ENCODE results near the gene NISCH.

NISCH gene

GRCh38 chr3:52490939-52491526 lies 35.6 kb downstream of the NISCH start:
- DNase-seq (ENCODE audit: low read depth), result no peak

DNA sequence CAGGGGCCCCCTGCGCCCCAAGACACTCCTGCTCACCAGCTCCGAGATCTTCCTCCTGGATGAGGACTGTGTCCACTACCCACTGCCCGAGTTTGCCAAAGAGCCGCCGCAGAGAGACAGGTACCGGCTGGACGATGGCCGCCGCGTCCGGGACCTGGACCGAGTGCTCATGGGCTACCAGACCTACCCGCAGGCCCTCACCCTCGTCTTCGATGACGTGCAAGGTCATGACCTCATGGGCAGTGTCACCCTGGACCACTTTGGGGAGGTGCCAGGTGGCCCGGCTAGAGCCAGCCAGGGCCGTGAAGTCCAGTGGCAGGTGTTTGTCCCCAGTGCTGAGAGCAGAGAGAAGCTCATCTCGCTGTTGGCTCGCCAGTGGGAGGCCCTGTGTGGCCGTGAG lies 36.7 kb downstream of the NISCH start:
- DNase-seq (ENCODE audit: low read depth), result no peak

GRCh38 chr3:52493232-52494017 lies 38.0 kb downstream of the NISCH start:
- no peak for DNase-seq (ENCODE audit: low read depth)

GRCh38 chr3:52494445-52494844 lies 39.0 kb downstream of the NISCH start:
- no peak for DNase-seq (ENCODE audit: low read depth)

DNA sequence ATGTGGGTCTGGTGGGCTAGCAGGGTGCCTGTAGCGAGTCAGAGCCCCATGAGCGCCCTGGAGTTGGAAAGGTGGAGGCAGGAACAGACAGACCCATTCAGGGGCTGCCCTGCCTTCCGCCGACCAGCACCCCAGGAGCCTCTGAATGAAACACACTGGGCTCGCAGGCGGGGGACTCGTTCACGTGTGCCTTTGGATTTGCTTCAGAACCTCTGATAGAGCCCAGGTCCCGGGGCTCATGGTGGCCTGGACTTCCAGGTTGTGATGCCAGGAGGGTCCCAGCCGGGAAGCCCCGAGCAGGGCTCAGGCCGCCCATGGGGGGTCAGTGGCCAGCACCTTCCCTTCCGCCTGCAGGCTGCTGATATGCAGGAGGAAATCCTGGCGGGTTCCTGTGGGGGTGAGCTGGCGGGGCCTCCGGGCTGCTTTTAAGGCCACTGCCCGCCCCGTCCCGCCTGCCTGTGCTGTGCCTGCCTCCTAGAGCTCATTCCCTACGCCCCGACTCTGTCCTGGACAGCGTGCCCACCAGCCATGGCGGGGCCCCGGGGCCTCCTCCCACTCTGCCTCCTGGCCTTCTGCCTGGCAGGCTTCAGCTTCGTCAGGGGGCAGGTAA lies 39.6 kb downstream of the NISCH start, which contains the start of gene STAB1:
Gene STAB1, plus strand, starts transcription at position 453 of the 610 bp plus-strand sequence. Its CDS starts 76 bp downstream, at position 529.
- DNase-seq (ENCODE audit: low read depth), result no peak

DNA sequence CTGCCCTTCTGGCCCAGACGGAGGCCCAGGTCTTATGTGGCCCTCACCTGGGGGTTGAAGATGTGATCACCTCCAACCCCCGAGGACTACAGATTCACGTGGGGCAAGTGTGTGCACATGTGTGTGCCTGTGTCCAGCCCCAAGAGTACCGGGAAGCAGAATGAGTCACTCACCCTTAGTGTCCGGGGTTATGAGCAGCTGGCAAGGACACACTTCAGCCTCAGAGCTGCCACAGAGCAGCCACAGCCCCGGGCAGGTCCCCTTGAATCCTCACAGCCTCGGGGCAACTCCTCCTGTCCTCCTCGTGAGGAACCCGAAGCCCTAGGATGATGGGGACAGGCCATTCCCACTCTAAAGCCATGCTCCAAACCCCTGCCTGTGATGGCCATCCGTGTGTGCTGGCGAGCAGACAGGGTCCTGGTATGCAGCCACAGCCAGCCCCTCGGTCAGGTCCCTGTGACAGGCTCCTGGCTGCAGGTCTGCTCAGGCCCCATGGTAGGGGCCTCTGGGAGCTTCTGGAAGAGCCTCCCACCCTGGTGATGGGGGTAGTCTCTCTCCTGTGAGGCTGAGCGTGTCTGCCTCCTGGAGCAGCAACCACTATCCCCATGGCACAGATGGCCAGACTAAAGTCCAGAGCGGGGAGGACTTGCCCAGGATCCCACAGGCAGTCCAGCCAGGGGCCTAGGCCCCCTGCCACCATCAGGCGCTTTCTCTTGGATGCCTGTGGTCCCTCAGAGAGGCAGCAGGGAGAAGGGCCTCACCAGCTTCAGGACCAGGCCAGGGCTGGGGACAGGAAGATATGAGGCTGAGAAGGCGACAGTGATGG lies 40.6 kb downstream of the NISCH start:
- DNase-seq (ENCODE audit: low read depth), result peak; percentile 4

DNA sequence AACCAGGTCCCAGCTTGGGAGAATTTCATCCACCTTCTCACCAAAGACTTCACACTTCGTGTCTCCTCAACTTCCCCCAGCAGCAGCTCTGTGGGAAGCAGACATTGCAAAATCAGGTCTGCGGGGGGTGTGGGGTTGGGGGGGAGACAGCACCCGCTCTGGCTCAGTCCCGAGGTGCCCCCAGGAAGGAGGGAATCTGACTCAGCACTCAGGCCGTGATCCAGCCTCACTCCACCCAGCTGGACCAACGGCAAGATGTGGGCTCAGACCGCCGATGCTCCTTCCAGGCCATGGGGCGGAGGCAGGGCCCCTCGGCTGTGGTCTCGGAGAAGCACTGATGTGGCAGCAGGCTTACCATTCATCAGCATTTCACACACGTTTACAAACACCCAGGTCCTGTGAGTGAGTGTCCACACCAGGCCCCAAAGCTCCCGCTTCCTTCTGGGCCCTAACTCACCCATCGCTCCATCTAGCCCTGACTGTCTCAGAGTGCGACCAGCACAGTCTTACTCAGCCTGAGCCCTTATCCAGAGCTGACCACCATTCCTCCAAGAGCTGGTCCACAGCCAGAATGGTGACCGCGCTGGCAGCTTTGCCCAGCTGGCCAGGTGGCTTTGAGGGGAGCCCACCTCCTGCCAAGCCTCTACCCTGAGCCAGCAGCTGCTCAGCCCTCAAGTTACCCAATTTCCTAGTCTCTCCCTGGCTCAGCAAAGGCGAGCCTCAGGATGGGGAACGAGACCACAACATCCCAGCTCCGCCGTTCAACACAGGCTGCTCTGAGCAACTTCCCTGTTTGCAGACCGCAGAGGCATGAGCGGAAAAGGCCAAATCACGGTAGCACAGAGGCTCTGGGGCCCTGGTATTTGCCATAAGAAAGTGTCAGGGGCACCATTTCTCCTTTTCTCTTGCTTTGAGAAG lies 43.0 kb downstream of the NISCH start:
- DNase-seq (ENCODE audit: low read depth), result peak; percentile 47

- no peak for DNase-seq (ENCODE audit: low read depth)
These were observed 45.6 kb downstream of the NISCH start for GRCh38 chr3:52501046-52501445.

DNA sequence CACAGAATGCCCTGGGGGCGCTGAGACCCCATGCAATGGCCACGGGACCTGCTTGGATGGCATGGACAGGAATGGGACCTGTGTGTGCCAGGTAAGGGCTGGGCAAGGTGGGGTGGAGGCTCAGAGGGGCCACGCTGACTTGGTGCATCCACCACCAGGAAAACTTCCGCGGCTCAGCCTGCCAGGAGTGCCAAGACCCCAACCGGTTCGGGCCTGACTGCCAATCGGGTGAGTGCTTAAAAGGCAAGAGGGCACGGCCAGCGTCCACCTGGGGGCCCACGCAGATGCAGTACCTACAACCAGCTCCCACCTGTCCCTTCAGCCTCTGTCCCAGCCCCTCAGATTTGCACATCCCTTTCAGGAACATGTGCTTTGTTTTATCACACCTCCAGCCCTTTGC lies 46.6 kb downstream of the NISCH start:
- DNase-seq (ENCODE audit: low read depth), result no peak

DNA sequence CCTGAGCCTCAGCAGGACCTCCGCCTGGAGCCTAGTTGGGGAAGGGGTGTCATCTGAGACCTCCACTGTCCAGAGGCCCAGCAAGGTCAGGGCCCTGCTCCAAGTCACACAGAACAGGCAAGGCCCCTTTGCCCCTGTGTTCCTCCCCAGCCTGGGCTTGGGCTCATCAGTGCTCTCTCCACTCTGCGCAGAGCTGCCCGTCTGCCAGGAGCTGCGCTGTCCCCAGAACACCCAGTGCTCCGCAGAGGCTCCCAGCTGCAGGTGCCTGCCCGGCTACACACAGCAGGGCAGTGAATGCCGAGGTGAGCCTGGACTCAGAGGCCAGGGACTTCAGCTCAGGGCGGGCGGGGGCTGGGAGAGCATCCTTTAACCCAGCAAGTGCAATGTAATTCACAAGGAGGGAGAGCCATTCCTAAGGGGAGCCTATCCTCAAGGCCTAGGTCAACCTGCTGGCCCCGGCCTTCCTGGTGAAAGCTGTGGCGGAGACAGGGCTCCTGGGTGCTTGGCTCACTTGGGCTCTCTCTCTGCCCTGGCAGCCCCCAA lies 47.5 kb downstream of the NISCH start:
- no peak for DNase-seq (ENCODE audit: low read depth)

GRCh38 chr3:52503788-52504424 lies 48.5 kb downstream of the NISCH start:
- DNase-seq (ENCODE audit: low read depth), result no peak

- no peak for DNase-seq (ENCODE audit: low read depth)
These were observed 49.6 kb downstream of the NISCH start for GRCh38 chr3:52504977-52505376.

GRCh38 chr3:52506266-52506966 lies 51.0 kb downstream of the NISCH start:
- DNase-seq (ENCODE audit: low read depth), result no peak

DNA sequence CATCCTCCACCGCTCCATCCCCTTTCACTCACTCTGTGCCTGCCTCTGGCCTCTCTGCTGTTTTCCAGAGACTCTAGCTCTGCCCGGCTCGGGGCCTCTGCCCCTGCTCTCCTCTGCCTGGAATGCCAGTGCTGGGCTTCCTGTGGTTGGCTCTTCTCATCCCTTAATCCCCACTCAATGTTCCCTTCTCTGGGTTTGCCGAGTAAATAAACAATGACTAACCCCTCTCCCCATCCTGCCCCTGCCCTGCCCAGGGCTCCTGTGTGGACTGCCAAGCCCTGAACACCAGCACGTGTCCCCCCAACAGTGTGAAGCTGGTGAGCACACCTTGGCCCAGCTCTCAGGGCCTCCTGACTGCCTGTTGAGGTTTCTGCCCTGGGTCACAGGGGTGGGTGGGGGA lies 52.0 kb downstream of the NISCH start:
- DNase-seq (ENCODE audit: low read depth), result peak; percentile 39

DNA sequence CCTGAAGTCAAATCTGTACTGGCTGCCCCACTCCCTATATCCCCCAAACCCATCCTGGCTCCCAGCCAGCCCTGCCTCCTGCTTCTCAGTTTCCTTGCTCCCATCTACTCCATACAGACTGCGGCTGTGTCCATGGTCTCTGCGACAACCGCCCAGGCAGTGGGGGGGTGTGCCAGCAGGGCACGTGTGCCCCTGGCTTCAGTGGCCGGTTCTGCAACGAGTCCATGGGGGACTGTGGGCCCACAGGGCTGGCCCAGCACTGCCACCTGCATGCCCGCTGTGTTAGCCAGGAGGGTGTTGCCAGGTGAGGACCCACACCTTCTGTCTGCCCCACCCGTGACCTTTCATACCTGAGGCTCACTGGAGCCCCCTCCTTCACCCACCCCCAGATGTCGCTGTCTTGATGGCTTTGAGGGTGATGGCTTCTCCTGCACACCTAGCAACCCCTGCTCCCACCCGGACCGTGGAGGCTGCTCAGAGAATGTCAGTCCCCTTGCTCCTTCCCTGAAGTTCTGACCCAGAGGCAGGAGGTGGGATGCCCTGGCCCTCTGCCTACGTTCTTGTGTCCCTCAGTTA lies 54.4 kb downstream of the NISCH start:
- no peak for DNase-seq (ENCODE audit: low read depth)

GRCh38 chr3:52511509-52511908 lies 56.1 kb downstream of the NISCH start:
- no peak for DNase-seq (ENCODE audit: low read depth)

GRCh38 chr3:52512105-52512504 lies 56.7 kb downstream of the NISCH start:
- no peak for DNase-seq (ENCODE audit: low read depth)

- no peak for DNase-seq (ENCODE audit: low read depth)
These were observed 57.3 kb downstream of the NISCH start for GRCh38 chr3:52512727-52513126.

DNA sequence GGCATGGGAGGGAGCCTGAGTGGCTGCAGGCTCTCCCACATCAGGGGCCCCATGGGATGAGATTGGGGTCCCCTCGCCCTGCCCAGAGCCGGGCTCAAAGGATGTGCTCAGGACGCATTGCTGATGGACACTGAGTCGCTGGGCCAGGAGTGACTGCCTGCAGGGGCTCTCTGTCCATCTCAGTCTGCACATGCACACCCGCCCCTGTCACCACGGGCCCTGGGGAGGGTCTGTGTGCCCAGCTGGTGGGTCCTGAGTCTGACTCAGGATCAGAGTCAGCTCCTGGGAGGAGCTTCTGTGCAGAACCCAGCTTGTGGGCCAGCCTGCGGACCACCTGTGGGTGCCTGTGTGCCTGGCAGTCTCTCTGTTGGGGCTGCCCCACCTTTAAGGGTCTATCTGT lies 57.9 kb downstream of the NISCH start:
- no peak for DNase-seq (ENCODE audit: low read depth)

DNA sequence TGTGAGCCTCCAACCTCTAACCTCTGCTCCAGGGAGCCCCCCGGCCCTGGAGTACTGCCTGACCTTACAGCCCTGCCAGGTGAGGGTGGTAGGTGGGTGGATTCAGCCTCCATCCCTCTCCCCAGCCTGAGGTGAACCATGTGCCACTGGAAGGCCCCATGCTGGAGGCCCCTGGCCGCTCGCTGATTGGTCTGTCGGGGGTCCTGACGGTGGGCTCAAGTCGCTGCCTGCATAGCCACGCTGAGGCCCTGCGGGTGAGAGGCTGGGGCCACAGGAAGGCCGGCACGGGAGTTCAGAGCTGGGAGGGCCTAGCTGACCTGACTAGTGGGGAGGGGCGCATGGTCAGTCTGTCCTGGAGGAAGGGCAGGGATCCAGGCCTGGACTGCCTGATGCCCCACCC lies 59.2 kb downstream of the NISCH start:
- no peak for DNase-seq (ENCODE audit: low read depth)
